SK-N-SH treated with all-trans-retinoic acid at 6 μM for 48 hours (cell line): ENCODE measurements around the gene GLI2.

ENCODE experiments used
- ATAC-seq: fragments of 200-7000 bp; cut with Tn5 transposase; 3 replicates; pipeline ENCODE4 v1.9.1; 2020; ENCODE audit warnings: mild to moderate bottlenecking, moderate library complexity
- BACH2 ChIP-seq: fragments of 250-450 bp; sonication (Bioruptor Pico); IDR thresholded peaks from 2 replicates; pipeline ENCODE4 v1.9.0; 2021; ENCODE audit warnings: mild to moderate bottlenecking, borderline replicate concordance
- CSDC2 ChIP-seq: fragments of 250-450 bp; sonication (Bioruptor Pico); IDR thresholded peaks from 2 replicates; pipeline ENCODE4 v1.5.0; 2020; ENCODE audit warnings: mild to moderate bottlenecking, moderate library complexity
- ESRRG ChIP-seq: fragments of 250-450 bp; sonication (Bioruptor Pico); IDR thresholded peaks from 2 replicates; pipeline ENCODE4 v1.6.1; 2021; ENCODE audit warnings: mild to moderate bottlenecking
- GLIS3 ChIP-seq: fragments of 250-450 bp; sonication (Bioruptor Pico); IDR thresholded peaks from 2 replicates; pipeline ENCODE4 v1.5.0; 2020; ENCODE audit warnings: mild to moderate bottlenecking, moderate library complexity
- ISL1 ChIP-seq: fragments of 250-450 bp; sonication (Bioruptor Pico); IDR thresholded peaks from 2 replicates; pipeline ENCODE4 v2.1.2; 2022; ENCODE audit warnings: mild to moderate bottlenecking, moderate library complexity
- OSR1 ChIP-seq: fragments of 250-450 bp; sonication (Bioruptor Pico); IDR thresholded peaks from 2 replicates; pipeline ENCODE4 v1.8.0; 2022; ENCODE audit warnings: moderate library complexity, mild to moderate bottlenecking, inconsistent platforms
- PPARA ChIP-seq: fragments of 250-450 bp; sonication (Bioruptor Pico); IDR thresholded peaks from 2 replicates; pipeline ENCODE4 v1.5.0; 2020; ENCODE audit warnings: mild to moderate bottlenecking, borderline replicate concordance
- RARB ChIP-seq: fragments of 250-450 bp; sonication (Bioruptor Pico); IDR thresholded peaks from 2 replicates; pipeline ENCODE4 v1.8.0; 2021; ENCODE audit warnings: mild to moderate bottlenecking, moderate library complexity
- SNAI2 ChIP-seq: fragments of 250-450 bp; sonication (Bioruptor Pico); IDR thresholded peaks from 2 replicates; pipeline ENCODE4 v1.5.0; 2020; ENCODE audit warnings: mild to moderate bottlenecking, moderate library complexity
- TCF4 ChIP-seq: fragments of 250-450 bp; sonication (Bioruptor Pico); IDR thresholded peaks from 2 replicates; pipeline ENCODE4 v1.8.0; 2021; ENCODE audit warnings: mild to moderate bottlenecking, moderate library complexity, borderline replicate concordance
- TOX ChIP-seq: fragments of 250-450 bp; sonication (Bioruptor Pico); IDR thresholded peaks from 2 replicates; pipeline ENCODE4 v1.8.0; 2021; ENCODE audit warnings: mild to moderate bottlenecking, moderate library complexity, borderline replicate concordance
- ZFP3 ChIP-seq: fragments of 250-450 bp; sonication (Bioruptor Pico); IDR thresholded peaks from 2 replicates; pipeline ENCODE4 v1.5.0; 2020; ENCODE audit warnings: mild to moderate bottlenecking, moderate library complexity
- ZNF565 ChIP-seq: fragments of 450-650 bp; formaldehyde crosslinking; conservative IDR thresholded peaks from 2 replicates; pipeline ENCODE4 v1.5.0; 2020; ENCODE audit warnings: low read depth, mild to moderate bottlenecking, moderate library complexity
- ZNF70 ChIP-seq: fragments of 450-650 bp; formaldehyde crosslinking; IDR thresholded peaks from 2 replicates; pipeline ENCODE4 v1.5.0; 2020; ENCODE audit warnings: mild to moderate bottlenecking, moderate library complexity
- TF ChIP-seq, protein P1 (sequence below): fragments of 250-450 bp; sonication (Bioruptor Pico); IDR thresholded peaks from 2 replicates; pipeline ENCODE4 v1.8.0; 2021; ENCODE audit warnings: low read depth, mild to moderate bottlenecking, moderate library complexity, borderline replicate concordance
- TF ChIP-seq, protein P2 (sequence below): fragments of 250-450 bp; sonication (Bioruptor Pico); IDR thresholded peaks from 2 replicates; pipeline ENCODE4 v1.5.1; 2021; ENCODE audit warnings: mild to moderate bottlenecking, moderate library complexity
- TF ChIP-seq, protein P3 (sequence below): fragments of 250-450 bp; sonication (Bioruptor Pico); IDR thresholded peaks from 2 replicates; pipeline ENCODE4 v1.5.1; 2020; ENCODE audit warnings: low read depth, mild to moderate bottlenecking, moderate library complexity
- TF ChIP-seq, protein P4 (sequence below): fragments of 250-450 bp; sonication (Bioruptor Pico); IDR thresholded peaks from 2 replicates; pipeline ENCODE4 v1.8.0; 2020; ENCODE audit warnings: mild to moderate bottlenecking, moderate library complexity, borderline replicate concordance

The GLI2 gene

DNA sequence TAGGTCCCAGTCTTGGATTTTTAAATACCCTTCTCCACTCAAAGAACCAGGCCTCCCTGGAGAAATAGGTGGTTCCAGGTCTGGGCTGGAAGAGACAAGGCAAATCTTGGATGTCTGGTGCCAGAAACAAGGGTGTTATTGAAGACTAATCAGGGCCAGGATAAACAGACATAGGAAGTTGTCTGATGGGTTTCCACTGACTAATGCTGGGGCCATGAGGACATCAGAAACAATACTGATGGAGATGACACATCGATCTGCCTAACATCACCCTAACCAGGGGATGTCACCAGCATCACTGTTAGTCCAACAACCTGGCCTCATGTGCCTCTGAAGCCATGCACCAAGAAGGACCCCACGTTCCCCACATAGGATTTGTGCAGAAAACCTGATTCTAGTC lies 42.5 kb upstream of the GLI2 start (continued):
- TF ChIP-seq, protein P1, sequence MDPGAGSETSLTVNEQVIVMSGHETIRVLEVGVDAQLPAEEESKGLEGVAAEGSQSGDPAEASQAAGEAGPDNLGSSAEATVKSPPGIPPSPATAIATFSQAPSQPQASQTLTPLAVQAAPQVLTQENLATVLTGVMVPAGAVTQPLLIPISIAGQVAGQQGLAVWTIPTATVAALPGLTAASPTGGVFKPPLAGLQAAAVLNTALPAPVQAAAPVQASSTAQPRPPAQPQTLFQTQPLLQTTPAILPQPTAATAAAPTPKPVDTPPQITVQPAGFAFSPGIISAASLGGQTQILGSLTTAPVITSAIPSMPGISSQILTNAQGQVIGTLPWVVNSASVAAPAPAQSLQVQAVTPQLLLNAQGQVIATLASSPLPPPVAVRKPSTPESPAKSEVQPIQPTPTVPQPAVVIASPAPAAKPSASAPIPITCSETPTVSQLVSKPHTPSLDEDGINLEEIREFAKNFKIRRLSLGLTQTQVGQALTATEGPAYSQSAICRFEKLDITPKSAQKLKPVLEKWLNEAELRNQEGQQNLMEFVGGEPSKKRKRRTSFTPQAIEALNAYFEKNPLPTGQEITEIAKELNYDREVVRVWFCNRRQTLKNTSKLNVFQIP (CRISPR knock-in tag): no peak
- TF ChIP-seq, all 23 proteins: peak for 0

DNA sequence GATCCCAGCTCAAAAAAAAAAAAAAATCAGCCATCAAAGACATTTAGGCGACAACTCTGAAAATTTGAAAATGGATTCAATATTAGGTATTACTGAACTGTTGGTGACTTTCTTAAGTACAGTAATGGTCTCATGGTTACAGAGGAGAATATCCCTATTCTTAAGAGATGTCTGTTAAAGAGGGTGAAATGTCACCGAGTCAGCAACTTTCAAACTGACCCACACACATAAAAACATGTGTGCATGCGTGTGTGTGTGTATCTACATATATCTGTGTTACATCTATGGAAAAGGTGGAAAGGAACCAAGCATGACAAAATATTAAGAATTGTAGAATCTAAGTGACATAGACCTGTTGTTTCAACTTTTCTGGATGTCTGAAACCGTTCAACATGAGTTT lies 41.6 kb upstream of the GLI2 start:
- TF ChIP-seq, protein P2, sequence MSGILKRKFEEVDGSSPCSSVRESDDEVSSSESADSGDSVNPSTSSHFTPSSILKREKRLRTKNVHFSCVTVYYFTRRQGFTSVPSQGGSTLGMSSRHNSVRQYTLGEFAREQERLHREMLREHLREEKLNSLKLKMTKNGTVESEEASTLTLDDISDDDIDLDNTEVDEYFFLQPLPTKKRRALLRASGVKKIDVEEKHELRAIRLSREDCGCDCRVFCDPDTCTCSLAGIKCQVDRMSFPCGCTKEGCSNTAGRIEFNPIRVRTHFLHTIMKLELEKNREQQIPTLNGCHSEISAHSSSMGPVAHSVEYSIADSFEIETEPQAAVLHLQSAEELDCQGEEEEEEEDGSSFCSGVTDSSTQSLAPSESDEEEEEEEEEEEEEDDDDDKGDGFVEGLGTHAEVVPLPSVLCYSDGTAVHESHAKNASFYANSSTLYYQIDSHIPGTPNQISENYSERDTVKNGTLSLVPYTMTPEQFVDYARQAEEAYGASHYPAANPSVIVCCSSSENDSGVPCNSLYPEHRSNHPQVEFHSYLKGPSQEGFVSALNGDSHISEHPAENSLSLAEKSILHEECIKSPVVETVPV (CRISPR knock-in tag): no peak
- TF ChIP-seq PPARA (CRISPR knock-in tag): no peak
- TF ChIP-seq, protein P3, sequence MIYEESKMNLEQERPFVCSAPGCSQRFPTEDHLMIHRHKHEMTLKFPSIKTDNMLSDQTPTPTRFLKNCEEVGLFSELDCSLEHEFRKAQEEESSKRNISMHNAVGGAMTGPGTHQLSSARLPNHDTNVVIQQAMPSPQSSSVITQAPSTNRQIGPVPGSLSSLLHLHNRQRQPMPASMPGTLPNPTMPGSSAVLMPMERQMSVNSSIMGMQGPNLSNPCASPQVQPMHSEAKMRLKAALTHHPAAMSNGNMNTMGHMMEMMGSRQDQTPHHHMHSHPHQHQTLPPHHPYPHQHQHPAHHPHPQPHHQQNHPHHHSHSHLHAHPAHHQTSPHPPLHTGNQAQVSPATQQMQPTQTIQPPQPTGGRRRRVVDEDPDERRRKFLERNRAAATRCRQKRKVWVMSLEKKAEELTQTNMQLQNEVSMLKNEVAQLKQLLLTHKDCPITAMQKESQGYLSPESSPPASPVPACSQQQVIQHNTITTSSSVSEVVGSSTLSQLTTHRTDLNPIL (CRISPR knock-in tag): no peak
- no peak for TF ChIP-seq ZNF70 (CRISPR knock-in tag)
- TF ChIP-seq CSDC2 (CRISPR knock-in tag): no peak
- TF ChIP-seq, protein P1 (CRISPR knock-in tag): no peak
- no peak for ATAC-seq

DNA sequence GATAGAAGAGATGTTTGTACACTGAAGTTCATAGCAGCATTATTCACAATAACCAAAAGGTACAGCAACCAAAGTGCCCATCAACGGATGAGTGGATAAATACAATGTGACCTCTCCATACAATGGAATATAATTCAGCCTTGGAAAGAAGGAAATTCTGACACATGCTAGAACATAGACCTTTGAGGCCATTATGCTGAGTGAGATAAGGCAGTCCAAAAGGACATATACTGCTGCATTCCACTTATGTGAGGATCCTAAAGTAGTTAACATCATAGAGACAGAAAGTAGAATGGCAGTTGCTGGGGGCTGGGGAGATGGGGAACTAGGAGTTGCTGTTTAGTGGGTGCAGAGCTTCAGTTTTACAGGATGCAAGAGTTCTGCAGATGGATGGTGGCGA lies 38.2 kb upstream of the GLI2 start:
- TF ChIP-seq SNAI2 (CRISPR knock-in tag) (no peak), RARB (no peak), OSR1 (no peak), ZFP3 (CRISPR knock-in tag) (no peak)
- TF ChIP-seq, protein P4, sequence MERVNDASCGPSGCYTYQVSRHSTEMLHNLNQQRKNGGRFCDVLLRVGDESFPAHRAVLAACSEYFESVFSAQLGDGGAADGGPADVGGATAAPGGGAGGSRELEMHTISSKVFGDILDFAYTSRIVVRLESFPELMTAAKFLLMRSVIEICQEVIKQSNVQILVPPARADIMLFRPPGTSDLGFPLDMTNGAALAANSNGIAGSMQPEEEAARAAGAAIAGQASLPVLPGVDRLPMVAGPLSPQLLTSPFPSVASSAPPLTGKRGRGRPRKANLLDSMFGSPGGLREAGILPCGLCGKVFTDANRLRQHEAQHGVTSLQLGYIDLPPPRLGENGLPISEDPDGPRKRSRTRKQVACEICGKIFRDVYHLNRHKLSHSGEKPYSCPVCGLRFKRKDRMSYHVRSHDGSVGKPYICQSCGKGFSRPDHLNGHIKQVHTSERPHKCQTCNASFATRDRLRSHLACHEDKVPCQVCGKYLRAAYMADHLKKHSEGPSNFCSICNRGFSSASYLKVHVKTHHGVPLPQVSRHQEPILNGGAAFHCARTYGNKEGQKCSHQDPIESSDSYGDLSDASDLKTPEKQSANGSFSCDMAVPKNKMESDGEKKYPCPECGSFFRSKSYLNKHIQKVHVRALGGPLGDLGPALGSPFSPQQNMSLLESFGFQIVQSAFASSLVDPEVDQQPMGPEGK (CRISPR knock-in tag): no peak
- TF ChIP-seq, protein P3 (CRISPR knock-in tag): no peak
- ATAC-seq: no peak

DNA sequence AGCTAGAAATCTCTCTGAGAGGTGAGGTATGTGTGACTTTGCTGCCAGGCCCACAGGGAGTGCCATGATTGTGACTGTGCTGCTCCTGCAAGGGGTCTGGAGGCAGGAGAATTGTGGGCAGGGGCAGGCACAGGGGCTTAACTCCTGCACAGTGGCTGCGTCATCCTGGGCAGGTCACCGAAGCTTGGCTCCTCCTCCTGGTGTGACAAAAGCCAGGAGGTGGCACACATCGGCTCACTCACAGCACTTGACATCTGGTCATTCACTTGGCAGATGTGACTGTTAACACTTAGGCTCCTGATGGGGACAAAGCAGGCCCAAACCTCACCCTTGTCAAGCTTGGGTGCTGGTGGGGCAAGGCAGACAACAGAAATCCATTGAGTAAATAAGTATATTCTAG lies 36.4 kb upstream of the GLI2 start:
- TF ChIP-seq ZNF70 (CRISPR knock-in tag) (no peak), OSR1 (no peak), ISL1 (CRISPR knock-in tag) (no peak), PPARA (CRISPR knock-in tag) (no peak), TOX (CRISPR knock-in tag) (no peak), ESRRG (CRISPR knock-in tag) (no peak), BACH2 (no peak), CSDC2 (CRISPR knock-in tag) (no peak), TCF4 (no peak), SNAI2 (CRISPR knock-in tag) (no peak), GLIS3 (CRISPR knock-in tag) (no peak), ZNF565 (no peak), ZFP3 (CRISPR knock-in tag) (no peak)
- TF ChIP-seq, protein P2 (CRISPR knock-in tag): no peak
- TF ChIP-seq, protein P3 (CRISPR knock-in tag): no peak
- TF ChIP-seq, protein P1 (CRISPR knock-in tag): no peak
- no peak for ATAC-seq
